Adrenal gland (tissue), 12 donors: ENCODE results near the gene OS9. TPM values are rescaled to one million over a fixed set of nuclear protein-coding genes. Genes with fewer than 3 reads are reported as not detected.

Experiments used
- DNase-seq, 7 donors: peaks; one replicate each; pipeline ENCODE4 v3.0.0-alpha.2; 2019 to 2020
- H3K27ac ChIP-seq, 5 donors: fragments of 200-600 bp; sonication (generic) in 4 of 5; 1 replicate in 3 of 5; 2 replicates in 2 of 5; pipeline versions ENCODE4 v1.5.1 to v1.8.0; 2016 to 2020; ENCODE audit warnings: mild to moderate bottlenecking in 1 of 5
- H3K27me3 ChIP-seq: fragments of 200-600 bp; 2 replicates; pipeline ENCODE4 v1.8.0; 2021
- H3K36me3 ChIP-seq, 2 donors: fragments of 200-600 bp; replicated peaks in 1 of 2; 1 replicate in 1 of 2; 2 replicates in 1 of 2; pipeline versions ENCODE4 v1.5.1 to v1.8.0; 2018 to 2022
- H3K4me1 ChIP-seq, 2 donors: fragments of 200-600 bp; replicated peaks in 1 of 2; 1 replicate in 1 of 2; 2 replicates in 1 of 2; pipeline versions ENCODE4 v1.5.1 to v1.8.0; 2018 to 2021
- H3K4me3 ChIP-seq, 4 donors: fragments of 200-600 bp; sonication (generic) in 3 of 4; one replicate each; pipeline ENCODE4 v1.5.1; 2016 to 2018
- H3K9me3 ChIP-seq, 3 donors: fragments of 200-600 bp; sonication (generic) in 1 of 3; replicated peaks in 1 of 3; 1 replicate in 2 of 3; 2 replicates in 1 of 3; pipeline versions ENCODE4 v1.5.1 to v1.8.0; 2016 to 2021
- CTCF ChIP-seq, 6 experiments: fragments of 450-650 bp in 4 of 6; fragments of 200-600 bp in 2 of 6; sonication (generic) in 1 of 6; IDR thresholded peaks; 1 replicate in 5 of 6; 2 replicates in 1 of 6; pipeline versions ENCODE4 v1.5.1 to v1.8.0; 2016 to 2021; ENCODE audit warnings: antibody characterized with exemption in 6 of 6, mild to moderate bottlenecking in 2 of 6, moderate library complexity in 1 of 6
- POLR2A ChIP-seq, 2 donors: fragments of 450-650 bp; IDR thresholded peaks; one replicate each; pipeline ENCODE4 v1.6.1; 2017; ENCODE audit warnings: antibody characterized with exemption in 2 of 2, mild to moderate bottlenecking in 2 of 2, moderate library complexity in 1 of 2
- WGBS, 4 donors: extraction: QIAGEN DNeasy Blood & Tissue Kit in 2 of 4; methylation state at CpG; one replicate each; pipeline versions ENCODE4 v1.1.5 to v1.1.7; 2013 to 2017; 5-methylcytosine and 5-hydroxymethylcytosine counted together
- intact Hi-C, 2 donors: fragments of 100-400 bp; cut with DNase I; formaldehyde crosslinking; loops; one replicate each; pipeline versions ENCODE4 v1.14.1 to v1.15.0; 2022 to 2023
- polyA plus RNA-seq, 3 donors: library from polyadenylated mRNA; stranded (reverse); fragments of 200-250 nt in 2 of 3; fragments of 350-450 nt in 1 of 3; fragmentation: Illumina TruSeq in 1 of 3; extraction: RNeasy Lipid Tissue Mini Kit (QIAGEN cat#74804) in 1 of 3; gene quantifications; one replicate each; pipeline ENCODE4 v1.2.3, GENCODE V29; 2013 to 2014
- total RNA-seq, 9 donors: library from RNA; depleted of rRNA in 4 of 9; stranded (reverse); fragments of >200 nt in 4 of 9; fragments of 120-200 nt in 1 of 9; fragmentation: NEBNext Ultra II Directional in 1 of 9; extraction: Animal tissue kit (Norgen Biotek cat#: 25700) in 1 of 9; gene quantifications; one replicate each; pipeline versions ENCODE4 v1.1.0 to v1.2.4, GENCODE V29; 2013 to 2023
- donor health status: healthy with polysubstance abuse.
- donor health status: Bipolar disorder and iron deficiency.
- donor health status: DM: yes; HTN: yes; CAD: no.
- donor health status: DM: no; HTN: no; CAD: no.
- donor health status: DM: no; HTN: no; CAD: no.
- donor health status: DM: yes; HTN: yes; CAD: no.

OS9 gene
- total and polyA plus RNA-seq, 12 donors: 155 to 428 (median 272) TPM

GRCh38 chr12:57735952-57736740, 42.2 kb downstream of the OS9 start:
- Histone ChIP-seq H3K4me3 (peak overlapping the region in 1 of 4 donors; percentile 12), H3K36me3 (no peaks in the 10 kb centered on the region), H3K9me3 (no peaks in the 10 kb centered on the region), H3K27me3 (peaks cover 47% of the 10 kb centered on the region), H3K4me1 (peaks cover 14 to 25% of the 10 kb centered on the region in 2 donors), H3K27ac (no peak overlapping the region)
- intact Hi-C loops: no loop called here
- DNase-seq: no peak
- 7 to 29% (median 16%) methylated on average over 13 to 49 of the region's 49 CpGs for WGBS, 4 donors
- TF ChIP-seq CTCF (IDR thresholded peaks at IDR 0.05): peak in 2 of 6 experiments; percentile 5 to 14
- no peak for TF ChIP-seq POLR2A (IDR thresholded peaks at IDR 0.05)

GRCh38 chr12:57736741-57737466, 43.0 kb downstream of the OS9 start:
- intact Hi-C loops: no loop called here
- no peak for TF ChIP-seq POLR2A (IDR thresholded peaks at IDR 0.05)
- no peak for TF ChIP-seq CTCF (IDR thresholded peaks at IDR 0.05)
- H3K27me3 ChIP-seq: peaks cover 48% of the 10 kb centered on the region

GRCh38 chr12:57737467-57738460, 43.8 kb downstream of the OS9 start:
- 21 to 58% (median 24%) methylated on average over 10 to 108 of the region's 110 CpGs; no CpG with 5 or more reads in 1 of the 4 donors for WGBS, 4 donors
- H3K27me3 ChIP-seq: peaks cover 48% of the 10 kb centered on the region
- intact Hi-C loops: no loop called here
- no peaks in the 10 kb centered on the region for H3K36me3 ChIP-seq
- H3K4me3 ChIP-seq: peak overlapping the region in 1 of 4 donors; percentile 36
- H3K4me1 ChIP-seq: peaks cover 14 to 25% of the 10 kb centered on the region in 2 donors
- H3K9me3 ChIP-seq: no peaks in the 10 kb centered on the region
- no peak overlapping the region for H3K27ac ChIP-seq
- TF ChIP-seq POLR2A (IDR thresholded peaks at IDR 0.05) (no peak), CTCF (IDR thresholded peaks at IDR 0.05) (no peak)
- peak in 1 of 7 donors; percentile 35 for DNase-seq

More at GRCh38 chr12:57736741-57737466, 43.0 kb downstream of the OS9 start:
- no peak for DNase-seq
- no peaks in the 10 kb centered on the region for H3K9me3 ChIP-seq
- 14 to 25% (median 17%) methylated on average over 6 to 31 of the region's 31 CpGs for WGBS, 4 donors
- H3K4me1 ChIP-seq: peaks cover 14 to 25% of the 10 kb centered on the region in 2 donors
- no peak overlapping the region for H3K4me3 ChIP-seq
- no peaks in the 10 kb centered on the region for H3K36me3 ChIP-seq
- H3K27ac ChIP-seq: no peak overlapping the region
